ENCODE results near the gene MICAL1. TPM values are rescaled to one million over a fixed set of nuclear protein-coding genes. Genes with fewer than 3 reads are reported as not detected.
A peak's percentile ranks its signal among the peaks of the same experiment; 100 is the strongest.

MICAL1 gene
- total RNA-seq, 1 experiment from 2014 or later: 92.9 TPM

GRCh38 chr6:109445382-109445781 is 10.2 kb downstream of the MICAL1 start:
- Histone ChIP-seq H3K4me2 (ENCODE audit: insufficient read depth, insufficient read length, low read length) (no peak overlapping the region), H3K56ac (ENCODE audit: insufficient read length, low read depth, low read length) (no peak overlapping the region), H4K8ac (replicated peaks; ENCODE audit: insufficient read length, low read depth, low read length) (no peak overlapping the region), H3K9me3 (ENCODE audit: control insufficient read depth, low read depth, low read length) (no peaks in the 10 kb centered on the region), H3K9ac (ENCODE audit: extremely low read depth, insufficient read length, low read length) (no peak overlapping the region), H2AK5ac (ENCODE audit: insufficient read length, low read length) (no peak overlapping the region), H3K79me2 (ENCODE audit: insufficient read depth, low read length) (no peaks in the 10 kb centered on the region), H3T11ph (ENCODE audit: low read length) (no peak overlapping the region), H4K91ac (ENCODE audit: insufficient read length, low read depth, low read length) (no peak overlapping the region), H3K27me3 (ENCODE audit: insufficient read depth, low read length) (no peaks in the 10 kb centered on the region), H3K18ac (ENCODE audit: insufficient read length, low read depth, low read length) (no peak overlapping the region), H3K27ac (ENCODE audit: insufficient read length, low read depth, low read length) (no peak overlapping the region), H4K20me1 (ENCODE audit: control insufficient read depth, insufficient read depth, insufficient read length) (no peaks in the 10 kb centered on the region), H3K23ac (ENCODE audit: insufficient read length, low read depth, low read length) (no peak overlapping the region), H2BK15ac (ENCODE audit: low read depth, low read length) (no peak overlapping the region), H2BK20ac (ENCODE audit: low read depth, low read length, poor library complexity, severe bottlenecking) (no peak overlapping the region), H3K23me2 (ENCODE audit: insufficient read length, low read depth, low read length, poor library complexity, severe bottlenecking) (peaks cover 8% of the 10 kb centered on the region), H4K5ac (ENCODE audit: insufficient read length, low read depth, low read length) (no peak overlapping the region), H2BK120ac (ENCODE audit: low read depth, low read length, poor library complexity, severe bottlenecking) (no peak overlapping the region), H3K4ac (ENCODE audit: low read depth, low read length) (no peak overlapping the region), H2BK12ac (ENCODE audit: insufficient read length, low read depth, low read length) (no peak overlapping the region), H3K14ac (ENCODE audit: insufficient read depth, low read length) (no peak overlapping the region), H3K4me1 (ENCODE audit: insufficient read depth, low read length) (peaks cover 3% of the 10 kb centered on the region; the same call in 1 of the 2 replicates), H2BK5ac (ENCODE audit: insufficient read length, low read length) (no peak overlapping the region), H3K79me1 (ENCODE audit: insufficient read depth, low read depth, low read length, poor library complexity, severe bottlenecking) (no peaks in the 10 kb centered on the region), H2AFZ (ENCODE audit: low read length) (no peak overlapping the region)
- whole genome bisulfite sequencing (ENCODE audit: extremely low coverage, insufficient read length, low lambda C conversion rate): no CpG with 5 or more reads among the region's 9 CpGs
- Mint-ChIP-seq H3K4me1 (peaks cover 12 to 13% of the 10 kb centered on the region in 2 experiments), H3K36me3 (ENCODE audit: insufficient read depth in 1 of 3, low read depth in 3 of 3) (peaks cover 22 to 64% (median 49%) of the 10 kb centered on the region in 3 experiments), H3K27me3 (ENCODE audit: low read depth) (no peaks in the 10 kb centered on the region), H3K27ac (no peak overlapping the region; a peak in 1 of 7 replicates), H3K4me3 (no peak overlapping the region), H3K9me3 (no peaks in the 10 kb centered on the region; a peak in 1 of 5 replicates)
- no peak for DNase-seq
- TF ChIP-seq CTCF (conservative IDR thresholded peaks at IDR 0.05): peak; percentile 44; the same call in 1 of the 3 replicates

All from H9 (cell line).